Measurements from ENCODE around the gene PNMA6A.

Gene PNMA6A

GRCh38 chrX:153059191-153060094, 12.8 kb upstream of the PNMA6A start (continued):
- no peak for TF ChIP-seq CTCF (tag by site-specific recombination; IDR thresholded peaks at IDR 0.05)
- TF ChIP-seq, protein P1, sequence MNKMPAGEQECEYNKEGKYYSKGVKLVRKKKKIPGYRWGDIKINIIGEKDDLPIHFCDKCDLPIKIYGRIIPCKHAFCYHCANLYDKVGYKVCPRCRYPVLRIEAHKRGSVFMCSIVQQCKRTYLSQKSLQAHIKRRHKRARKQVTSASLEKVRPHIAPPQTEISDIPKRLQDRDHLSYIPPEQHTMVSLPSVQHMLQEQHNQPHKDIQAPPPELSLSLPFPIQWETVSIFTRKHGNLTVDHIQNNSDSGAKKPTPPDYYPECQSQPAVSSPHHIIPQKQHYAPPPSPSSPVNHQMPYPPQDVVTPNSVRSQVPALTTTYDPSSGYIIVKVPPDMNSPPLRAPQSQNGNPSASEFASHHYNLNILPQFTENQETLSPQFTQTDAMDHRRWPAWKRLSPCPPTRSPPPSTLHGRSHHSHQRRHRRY (tag by site-specific recombination; IDR thresholded peaks at IDR 0.05) = no peak
- TF ChIP-seq TRIM28 (IDR thresholded peaks at IDR 0.05; ENCODE audit: borderline replicate concordance, low read length) = no peak
- TF ChIP-seq, protein P2, sequence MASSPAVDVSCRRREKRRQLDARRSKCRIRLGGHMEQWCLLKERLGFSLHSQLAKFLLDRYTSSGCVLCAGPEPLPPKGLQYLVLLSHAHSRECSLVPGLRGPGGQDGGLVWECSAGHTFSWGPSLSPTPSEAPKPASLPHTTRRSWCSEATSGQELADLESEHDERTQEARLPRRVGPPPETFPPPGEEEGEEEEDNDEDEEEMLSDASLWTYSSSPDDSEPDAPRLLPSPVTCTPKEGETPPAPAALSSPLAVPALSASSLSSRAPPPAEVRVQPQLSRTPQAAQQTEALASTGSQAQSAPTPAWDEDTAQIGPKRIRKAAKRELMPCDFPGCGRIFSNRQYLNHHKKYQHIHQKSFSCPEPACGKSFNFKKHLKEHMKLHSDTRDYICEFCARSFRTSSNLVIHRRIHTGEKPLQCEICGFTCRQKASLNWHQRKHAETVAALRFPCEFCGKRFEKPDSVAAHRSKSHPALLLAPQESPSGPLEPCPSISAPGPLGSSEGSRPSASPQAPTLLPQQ (tag by site-specific recombination; IDR thresholded peaks at IDR 0.05) = no peak
- no peak for TF ChIP-seq HOXA7 (CRISPR knock-in tag; IDR thresholded peaks at IDR 0.05; ENCODE audit: borderline replicate concordance)

DNA sequence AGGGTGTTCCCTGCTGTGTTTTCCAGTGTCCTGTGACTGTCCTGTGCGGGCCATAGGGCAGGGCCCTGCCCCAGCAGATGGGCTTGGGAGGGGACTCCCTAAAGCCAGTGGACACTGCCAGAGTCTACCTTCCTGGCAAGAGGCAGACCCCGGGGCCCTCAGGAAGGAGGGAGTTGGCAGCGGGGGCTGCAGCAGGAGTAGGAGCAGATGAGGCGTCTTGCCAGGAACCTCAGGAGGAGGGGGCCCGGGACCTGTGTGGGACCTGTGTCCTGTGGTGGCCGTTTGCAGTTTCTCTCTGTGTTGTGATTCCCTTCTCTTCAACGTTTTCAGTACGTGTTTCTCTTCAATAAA, 12.2 kb upstream of the PNMA6A start:
- no peak for TF ChIP-seq ZNF341 (tag by site-specific recombination; IDR thresholded peaks at IDR 0.05; ENCODE audit: low read depth)
- Histone ChIP-seq H3K27ac (ENCODE audit: extremely low read depth, low read depth, low read length) (no peak overlapping the region), H3K4me3 (ENCODE audit: low read depth, low read length) (no peak overlapping the region), H3K4me1 (ENCODE audit: control insufficient read depth, insufficient read depth, low read length) (no peaks in the 10 kb centered on the region), H3K36me3 (ENCODE audit: control insufficient read depth in 2 of 2, insufficient read depth in 1 of 2, low read length in 2 of 2) (no peaks in the 10 kb centered on the region), H3K9me3 (ENCODE audit: control insufficient read depth, insufficient read depth, low read depth, low read length) (no peaks in the 10 kb centered on the region)
- ChIA-PET CTCF (interaction anchor here (1.2 kb wide), 1 partner anchor 13 kb away, joined by 3 read pairs; no protein-coding TSS in a partner anchor), POLR2A (no interaction called here)

DNA sequence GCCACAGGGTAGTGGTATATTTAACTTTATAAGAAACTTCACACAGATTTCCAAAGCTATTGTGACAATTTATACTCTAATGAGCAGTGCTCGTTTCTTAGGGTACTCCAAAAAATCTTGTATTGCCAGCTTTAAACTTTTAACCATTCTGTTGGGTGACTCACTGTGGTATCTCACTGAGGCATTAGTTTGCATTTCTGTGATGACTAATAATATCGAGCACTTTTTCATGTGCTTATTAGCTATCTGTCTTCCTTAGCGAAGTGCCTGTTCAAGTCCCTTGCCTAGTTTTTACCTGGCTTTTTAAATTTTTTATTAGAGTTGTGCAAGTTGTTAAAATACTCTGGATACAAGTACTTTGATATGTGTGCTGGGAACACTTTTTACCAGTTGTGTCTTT, 10.5 kb upstream of the PNMA6A start:
- Histone ChIP-seq H3K9me3 (ENCODE audit: control insufficient read depth, insufficient read depth, low read depth, low read length) (no peaks in the 10 kb centered on the region), H3K4me3 (ENCODE audit: low read depth, low read length) (no peak overlapping the region), H3K4me1 (ENCODE audit: control insufficient read depth, insufficient read depth, low read length) (no peaks in the 10 kb centered on the region), H3K27ac (ENCODE audit: extremely low read depth, low read depth, low read length) (no peak overlapping the region), H3K36me3 (ENCODE audit: control insufficient read depth in 2 of 2, insufficient read depth in 1 of 2, low read length in 2 of 2) (no peaks in the 10 kb centered on the region)
- ChIA-PET POLR2A (no interaction called here), CTCF (interaction anchor here (0.5 to 0.7 kb wide), 2 partner anchors 8 to 237 kb away, joined by 3 to 7 read pairs; no protein-coding TSS in a partner anchor)
- TF ChIP-seq ZNF394 (tag by site-specific recombination; IDR thresholded peaks at IDR 0.05; ENCODE audit: borderline replicate concordance) (no peak), ZNF280C (tag by site-specific recombination; IDR thresholded peaks at IDR 0.05) (no peak), OVOL3 (tag by site-specific recombination; IDR thresholded peaks at IDR 0.05) (no peak), ZNF324 (tag by site-specific recombination; IDR thresholded peaks at IDR 0.05) (no peak)
- TF ChIP-seq, protein P3, sequence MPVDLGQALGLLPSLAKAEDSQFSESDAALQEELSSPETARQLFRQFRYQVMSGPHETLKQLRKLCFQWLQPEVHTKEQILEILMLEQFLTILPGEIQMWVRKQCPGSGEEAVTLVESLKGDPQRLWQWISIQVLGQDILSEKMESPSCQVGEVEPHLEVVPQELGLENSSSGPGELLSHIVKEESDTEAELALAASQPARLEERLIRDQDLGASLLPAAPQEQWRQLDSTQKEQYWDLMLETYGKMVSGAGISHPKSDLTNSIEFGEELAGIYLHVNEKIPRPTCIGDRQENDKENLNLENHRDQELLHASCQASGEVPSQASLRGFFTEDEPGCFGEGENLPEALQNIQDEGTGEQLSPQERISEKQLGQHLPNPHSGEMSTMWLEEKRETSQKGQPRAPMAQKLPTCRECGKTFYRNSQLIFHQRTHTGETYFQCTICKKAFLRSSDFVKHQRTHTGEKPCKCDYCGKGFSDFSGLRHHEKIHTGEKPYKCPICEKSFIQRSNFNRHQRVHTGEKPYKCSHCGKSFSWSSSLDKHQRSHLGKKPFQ (tag by site-specific recombination; IDR thresholded peaks at IDR 0.05) = no peak
- TF ChIP-seq, protein P4, sequence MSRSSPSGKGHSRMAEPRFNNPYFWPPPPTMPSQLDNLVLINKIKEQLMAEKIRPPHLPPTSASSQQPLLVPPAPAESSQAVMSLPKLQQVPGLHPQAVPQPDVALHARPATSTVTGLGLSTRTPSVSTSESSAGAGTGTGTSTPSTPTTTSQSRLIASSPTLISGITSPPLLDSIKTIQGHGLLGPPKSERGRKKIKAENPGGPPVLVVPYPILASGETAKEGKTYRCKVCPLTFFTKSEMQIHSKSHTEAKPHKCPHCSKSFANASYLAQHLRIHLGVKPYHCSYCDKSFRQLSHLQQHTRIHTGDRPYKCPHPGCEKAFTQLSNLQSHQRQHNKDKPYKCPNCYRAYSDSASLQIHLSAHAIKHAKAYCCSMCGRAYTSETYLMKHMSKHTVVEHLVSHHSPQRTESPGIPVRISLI (tag by site-specific recombination; IDR thresholded peaks at IDR 0.05) = no peak
- TF ChIP-seq, protein P5, sequence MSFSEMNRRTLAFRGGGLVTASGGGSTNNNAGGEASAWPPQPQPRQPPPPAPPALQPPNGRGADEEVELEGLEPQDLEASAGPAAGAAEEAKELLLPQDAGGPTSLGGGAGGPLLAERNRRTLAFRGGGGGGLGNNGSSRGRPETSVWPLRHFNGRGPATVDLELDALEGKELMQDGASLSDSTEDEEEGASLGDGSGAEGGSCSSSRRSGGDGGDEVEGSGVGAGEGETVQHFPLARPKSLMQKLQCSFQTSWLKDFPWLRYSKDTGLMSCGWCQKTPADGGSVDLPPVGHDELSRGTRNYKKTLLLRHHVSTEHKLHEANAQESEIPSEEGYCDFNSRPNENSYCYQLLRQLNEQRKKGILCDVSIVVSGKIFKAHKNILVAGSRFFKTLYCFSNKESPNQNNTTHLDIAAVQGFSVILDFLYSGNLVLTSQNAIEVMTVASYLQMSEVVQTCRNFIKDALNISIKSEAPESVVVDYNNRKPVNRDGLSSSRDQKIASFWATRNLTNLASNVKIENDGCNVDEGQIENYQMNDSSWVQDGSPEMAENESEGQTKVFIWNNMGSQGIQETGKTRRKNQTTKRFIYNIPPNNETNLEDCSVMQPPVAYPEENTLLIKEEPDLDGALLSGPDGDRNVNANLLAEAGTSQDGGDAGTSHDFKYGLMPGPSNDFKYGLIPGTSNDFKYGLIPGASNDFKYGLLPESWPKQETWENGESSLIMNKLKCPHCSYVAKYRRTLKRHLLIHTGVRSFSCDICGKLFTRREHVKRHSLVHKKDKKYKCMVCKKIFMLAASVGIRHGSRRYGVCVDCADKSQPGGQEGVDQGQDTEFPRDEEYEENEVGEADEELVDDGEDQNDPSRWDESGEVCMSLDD (tag by site-specific recombination; IDR thresholded peaks at IDR 0.05) = no peak
- TF ChIP-seq, protein P1 (tag by site-specific recombination; IDR thresholded peaks at IDR 0.05) = no peak
